HG03135 (cell line): ENCODE data around the gene DRP2.
"Not testable (repeated sequence)": the region's sequence is repeated elsewhere in the genome, so short reads cannot be mapped to it uniquely, and the experiment has no call there.

Source experiments
- ATAC-seq: cut with Tn5 transposase; IDR thresholded peaks from one replicate; pipeline ENCODE4 v1.9.1; 2021; ENCODE audit warnings: mild to moderate bottlenecking, moderate library complexity; ENCODE audit not compliant: unreplicated experiment

DRP2 gene, protein sequence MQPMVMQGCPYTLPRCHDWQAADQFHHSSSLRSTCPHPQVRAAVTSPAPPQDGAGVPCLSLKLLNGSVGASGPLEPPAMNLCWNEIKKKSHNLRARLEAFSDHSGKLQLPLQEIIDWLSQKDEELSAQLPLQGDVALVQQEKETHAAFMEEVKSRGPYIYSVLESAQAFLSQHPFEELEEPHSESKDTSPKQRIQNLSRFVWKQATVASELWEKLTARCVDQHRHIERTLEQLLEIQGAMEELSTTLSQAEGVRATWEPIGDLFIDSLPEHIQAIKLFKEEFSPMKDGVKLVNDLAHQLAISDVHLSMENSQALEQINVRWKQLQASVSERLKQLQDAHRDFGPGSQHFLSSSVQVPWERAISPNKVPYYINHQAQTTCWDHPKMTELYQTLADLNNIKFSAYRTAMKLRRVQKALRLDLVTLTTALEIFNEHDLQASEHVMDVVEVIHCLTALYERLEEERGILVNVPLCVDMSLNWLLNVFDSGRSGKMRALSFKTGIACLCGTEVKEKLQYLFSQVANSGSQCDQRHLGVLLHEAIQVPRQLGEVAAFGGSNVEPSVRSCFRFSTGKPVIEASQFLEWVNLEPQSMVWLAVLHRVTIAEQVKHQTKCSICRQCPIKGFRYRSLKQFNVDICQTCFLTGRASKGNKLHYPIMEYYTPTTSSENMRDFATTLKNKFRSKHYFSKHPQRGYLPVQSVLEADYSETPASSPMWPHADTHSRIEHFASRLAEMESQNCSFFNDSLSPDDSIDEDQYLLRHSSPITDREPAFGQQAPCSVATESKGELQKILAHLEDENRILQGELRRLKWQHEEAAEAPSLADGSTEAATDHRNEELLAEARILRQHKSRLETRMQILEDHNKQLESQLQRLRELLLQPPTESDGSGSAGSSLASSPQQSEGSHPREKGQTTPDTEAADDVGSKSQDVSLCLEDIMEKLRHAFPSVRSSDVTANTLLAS

DNA sequence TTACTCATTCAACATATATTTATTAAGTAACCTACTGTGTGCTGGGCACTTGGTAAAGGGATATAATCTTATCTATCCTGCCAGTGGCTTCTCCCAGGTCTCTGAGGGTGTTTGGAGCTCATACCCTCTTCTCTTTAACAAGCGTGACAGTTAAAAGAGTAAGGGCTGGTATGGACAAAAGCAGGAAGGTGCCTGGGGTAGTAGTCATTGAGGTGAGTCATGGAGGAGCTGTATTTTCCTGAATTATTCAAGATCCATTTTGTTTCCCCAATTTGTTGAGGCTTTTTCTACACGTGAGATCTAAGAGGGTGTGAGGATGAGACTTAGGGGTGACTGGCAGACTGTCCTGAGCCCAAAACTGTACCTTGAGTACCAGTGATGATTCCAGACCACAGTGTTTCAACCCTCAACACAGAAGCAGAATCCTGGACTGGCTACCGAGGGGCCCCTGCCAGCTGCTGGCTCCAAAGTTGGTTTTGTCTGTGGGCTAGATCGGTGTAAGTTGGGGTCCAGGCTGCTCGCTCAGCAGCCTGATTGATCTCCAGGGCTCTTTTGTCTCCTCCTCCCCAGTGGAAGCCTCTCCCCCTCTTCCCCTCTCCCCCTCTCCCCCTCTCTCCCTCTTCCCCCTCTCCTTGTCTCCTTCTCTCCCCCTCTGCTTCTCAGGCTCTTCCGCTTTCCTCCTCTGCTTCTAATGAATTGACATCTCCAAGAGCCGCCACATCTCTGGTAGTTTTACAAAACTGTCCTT is at the start of gene DRP2:
DRP2 (plus strand) TSS at position 671 of the 748 bp plus-strand sequence. CDS start 11,862 bp downstream, outside the sequence.
- ATAC-seq: no peak

DNA sequence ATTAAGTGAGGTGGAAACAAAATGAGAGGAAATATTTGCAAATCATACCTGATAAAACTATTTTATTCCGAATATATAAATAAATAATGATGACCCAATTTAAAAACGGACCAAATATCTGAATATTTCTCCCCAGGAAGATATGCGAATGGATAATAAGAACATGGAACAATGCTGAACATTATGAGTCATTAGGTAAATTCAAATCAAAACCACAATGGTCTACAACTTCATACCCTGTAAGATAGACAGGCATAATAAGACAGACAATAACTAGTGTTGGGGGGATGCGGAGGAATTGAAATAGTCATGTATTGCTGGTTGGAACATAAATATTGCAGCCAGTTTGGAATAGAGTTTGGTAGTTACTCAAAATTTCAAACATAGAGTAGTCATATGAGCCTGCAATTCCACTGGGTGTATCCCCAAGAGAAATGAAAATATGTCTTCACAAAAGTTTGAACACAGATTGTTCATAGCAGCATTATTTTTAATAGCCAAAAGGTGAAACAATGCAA is 47.6 kb upstream of the DRP2 start:
- no peak for ATAC-seq

DNA sequence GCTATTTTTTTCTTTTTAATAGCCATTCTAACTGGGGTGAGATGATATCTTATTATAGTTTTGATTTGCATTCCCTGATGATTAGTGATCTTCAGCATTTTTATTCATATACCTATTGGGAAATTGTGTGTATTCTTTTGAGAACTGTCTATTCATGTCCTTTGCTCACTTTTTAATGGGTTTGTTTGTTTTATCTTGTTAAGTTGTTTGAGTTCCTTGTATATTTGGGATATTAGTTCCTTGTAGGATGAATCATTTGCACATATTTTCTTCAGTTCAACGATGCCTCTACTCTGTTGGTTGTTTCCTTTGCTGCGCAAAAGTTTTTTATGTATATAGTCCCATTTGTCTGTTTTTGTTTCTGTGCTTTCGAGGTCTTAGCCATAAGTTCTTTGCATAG is 43.1 kb upstream of the DRP2 start:
- no peak for ATAC-seq

DNA sequence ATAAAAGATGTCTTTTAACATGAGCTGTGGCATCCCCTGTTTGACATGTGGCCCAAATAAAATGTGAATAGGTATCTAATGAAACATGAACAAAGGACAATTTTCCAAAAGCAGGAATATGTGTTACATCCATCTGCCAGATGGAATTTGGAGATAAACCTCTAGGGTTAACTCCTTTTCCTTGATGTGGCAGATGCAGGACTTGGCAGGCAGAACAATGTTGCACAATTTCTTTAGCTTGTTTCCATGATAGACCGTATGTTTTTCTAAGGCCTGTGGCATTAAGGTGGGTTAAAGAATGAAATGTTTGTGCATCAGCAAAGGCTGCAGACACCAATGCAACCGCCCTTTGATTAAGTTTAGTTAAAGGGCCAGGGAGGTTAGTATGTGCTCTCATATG is 34.7 kb upstream of the DRP2 start:
- not testable (repeated sequence) for ATAC-seq

DNA sequence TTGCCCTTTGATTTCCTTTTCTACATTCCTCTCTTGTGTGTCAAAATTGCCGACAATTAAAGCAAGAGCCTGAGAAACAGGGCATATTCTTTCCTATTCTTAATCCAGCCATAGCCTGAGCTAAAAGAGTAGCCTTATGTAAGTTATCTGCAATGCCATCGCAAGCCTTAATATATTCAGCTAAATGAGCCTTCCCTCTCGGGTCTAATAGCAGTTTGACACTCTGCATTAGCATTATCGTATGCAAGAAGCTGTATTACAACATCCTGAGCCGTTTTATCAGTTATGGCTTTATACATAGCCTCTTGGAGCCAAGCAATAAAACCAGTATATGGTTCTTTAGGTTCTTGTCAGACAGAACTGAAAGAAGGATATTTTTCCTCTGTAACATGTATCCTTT is 31.6 kb upstream of the DRP2 start:
- not testable (repeated sequence) for ATAC-seq

DNA sequence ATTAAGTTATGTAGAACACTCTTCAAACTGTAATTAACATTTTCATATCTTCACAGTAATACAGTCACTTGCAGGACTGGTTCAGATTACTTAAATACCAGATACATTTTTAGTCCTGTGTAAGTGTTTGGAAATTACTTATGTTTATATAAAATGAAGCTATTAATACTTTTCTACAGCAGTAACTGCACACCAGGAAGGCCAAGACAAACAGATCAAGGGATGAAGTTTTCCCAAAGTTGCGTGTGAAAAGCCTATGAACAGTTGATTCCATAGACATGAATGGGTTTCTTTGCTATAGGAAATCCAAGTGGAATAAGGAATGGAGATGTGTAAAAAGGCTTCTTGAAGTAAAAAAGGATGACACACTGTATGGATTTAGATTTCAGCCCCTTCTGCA is 28.9 kb upstream of the DRP2 start:
- ATAC-seq: no peak

DNA sequence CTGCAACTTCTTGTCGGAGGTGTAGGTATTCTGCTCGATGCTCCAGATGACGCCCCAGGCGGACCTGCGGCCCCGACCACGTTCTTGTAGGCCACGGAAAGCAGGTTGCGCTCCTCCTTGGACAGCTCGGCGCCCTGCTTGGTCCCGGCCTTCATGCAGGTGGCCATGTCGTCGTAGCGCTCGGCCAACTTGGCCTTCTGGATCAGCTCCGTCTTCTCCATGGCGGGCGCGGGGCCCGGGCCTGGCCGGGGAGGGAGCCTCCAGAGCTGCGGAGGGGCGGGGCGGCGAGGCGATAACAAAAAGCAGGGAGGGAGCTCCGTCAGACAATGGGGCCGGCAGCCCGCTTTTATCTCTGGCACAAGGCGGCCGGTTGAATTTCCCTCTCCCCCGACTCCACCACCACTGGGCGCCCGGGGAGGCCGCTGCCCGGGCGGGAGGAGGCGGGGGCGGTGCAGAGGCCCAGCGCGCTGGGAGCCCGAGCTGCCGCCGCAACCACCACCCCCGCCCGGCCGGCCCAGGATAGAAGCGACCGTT is 28.3 kb upstream of the DRP2 start:
- ATAC-seq: no peak

DNA sequence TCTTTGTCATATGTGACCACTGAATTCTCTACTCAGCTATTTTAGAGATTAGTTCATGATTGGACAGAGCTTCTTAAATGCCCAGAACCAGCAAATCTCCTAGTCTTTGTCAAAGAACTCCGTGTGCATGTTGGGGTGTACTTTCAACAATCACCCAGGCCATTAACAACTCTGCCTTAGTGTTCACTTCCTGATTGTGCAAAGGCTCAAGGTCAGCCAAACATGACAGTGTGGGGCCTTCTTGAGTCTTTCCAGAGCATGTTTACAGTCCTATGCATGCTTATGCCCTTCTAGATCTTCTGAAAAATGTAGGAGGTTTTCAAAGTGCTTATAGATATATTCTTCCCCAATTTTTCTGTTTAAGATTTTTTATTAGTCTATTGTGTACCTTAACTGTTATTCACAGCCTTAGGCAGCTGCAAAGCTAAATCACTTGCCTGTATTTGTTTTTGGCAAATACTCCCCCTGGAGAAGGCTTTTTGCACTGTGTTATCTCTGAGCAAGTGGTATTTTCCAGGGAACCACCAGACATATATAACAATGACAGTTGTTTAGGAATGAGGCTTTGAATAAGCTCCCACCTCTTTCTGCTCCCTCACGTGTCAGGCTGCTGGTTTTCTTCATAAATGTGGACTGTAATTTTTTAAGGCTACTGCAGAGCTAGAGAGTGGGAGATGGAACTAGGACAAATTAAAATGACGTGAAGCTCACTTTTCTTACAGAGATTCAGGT is 24.0 kb upstream of the DRP2 start:
- ATAC-seq: no peak

DNA sequence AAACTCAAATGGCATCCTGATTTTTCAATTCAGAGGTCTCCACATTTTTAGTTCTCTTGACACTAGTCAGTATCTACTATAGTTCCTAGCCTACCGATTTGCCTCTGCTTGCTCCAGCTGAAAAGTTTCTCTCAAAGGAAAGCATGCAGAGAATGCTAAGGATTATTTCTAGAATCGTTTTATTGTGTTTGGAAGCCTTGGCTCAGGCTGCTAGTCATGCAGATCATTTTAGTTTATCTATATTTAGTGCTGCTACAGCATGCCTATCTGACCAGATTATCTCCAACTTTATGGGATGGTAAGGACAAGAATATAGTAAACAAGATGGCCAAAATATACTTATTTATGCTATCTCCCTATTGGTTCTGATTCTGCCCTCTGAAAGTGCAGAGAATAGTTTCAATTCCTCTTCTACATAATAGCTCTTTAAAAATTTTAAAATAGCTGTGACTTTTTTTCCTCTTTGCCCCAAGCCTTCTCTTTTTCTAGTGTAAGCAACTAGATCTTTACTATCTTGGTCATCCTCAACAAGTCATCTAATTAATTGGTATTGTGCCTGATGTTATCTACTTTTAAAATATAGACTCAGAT is 15.7 kb upstream of the DRP2 start:
- no peak for ATAC-seq

DNA sequence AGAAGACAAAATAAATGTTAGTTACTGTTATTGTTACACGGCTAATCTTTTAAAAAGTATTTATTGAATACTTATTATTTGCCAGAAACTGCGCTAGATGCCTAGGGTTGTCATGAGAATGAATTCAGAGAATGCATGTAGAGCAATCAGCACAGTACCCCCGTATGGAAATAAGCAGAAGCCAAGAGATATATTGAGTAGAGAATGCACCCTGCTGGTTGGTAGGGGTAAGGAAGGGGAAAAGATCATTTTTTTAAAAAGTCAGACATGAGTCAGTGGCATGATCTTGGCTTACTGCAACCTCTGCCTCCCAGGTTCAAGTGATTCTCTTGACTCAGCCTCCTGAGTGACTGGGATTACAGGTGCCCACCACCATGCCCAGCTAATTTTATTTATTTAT is 13.1 kb upstream of the DRP2 start:
- ATAC-seq: peak; percentile 82

DNA sequence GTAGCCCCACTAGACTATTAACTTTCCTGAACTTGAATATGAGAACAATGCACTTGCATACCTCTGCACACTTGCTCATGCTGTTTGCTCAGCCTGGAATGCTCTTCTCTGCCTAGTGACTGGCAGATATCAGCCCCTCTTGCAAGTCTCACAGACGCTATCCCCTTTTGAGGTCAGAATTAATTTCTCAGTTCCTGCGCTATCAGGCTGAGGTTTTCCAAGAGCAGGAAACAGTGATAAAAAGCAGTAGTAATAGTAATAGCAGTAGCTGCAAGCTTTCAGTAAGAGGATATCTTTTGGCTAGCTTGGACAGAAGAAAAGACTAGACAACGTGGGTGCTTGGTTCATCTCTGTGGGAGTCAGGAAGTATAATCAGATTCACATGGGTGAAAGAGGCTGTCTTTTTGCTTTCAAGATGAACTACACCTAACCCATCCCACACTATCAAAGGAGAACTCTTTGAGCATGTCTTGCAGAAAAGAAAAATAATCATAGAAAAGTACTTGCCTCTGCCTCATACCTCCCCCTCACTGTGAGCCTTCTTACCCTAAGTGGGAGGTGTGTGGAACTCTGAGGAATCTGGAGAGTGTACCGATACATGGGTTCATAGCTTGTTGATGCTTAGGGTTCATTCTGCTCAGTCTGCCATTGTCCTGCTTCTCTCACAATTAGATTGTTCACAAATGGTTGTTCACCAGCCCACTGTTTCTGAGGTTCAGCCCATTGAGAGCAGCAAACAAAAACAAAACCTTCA is 11.3 kb upstream of the DRP2 start:
- ATAC-seq: no peak

DNA sequence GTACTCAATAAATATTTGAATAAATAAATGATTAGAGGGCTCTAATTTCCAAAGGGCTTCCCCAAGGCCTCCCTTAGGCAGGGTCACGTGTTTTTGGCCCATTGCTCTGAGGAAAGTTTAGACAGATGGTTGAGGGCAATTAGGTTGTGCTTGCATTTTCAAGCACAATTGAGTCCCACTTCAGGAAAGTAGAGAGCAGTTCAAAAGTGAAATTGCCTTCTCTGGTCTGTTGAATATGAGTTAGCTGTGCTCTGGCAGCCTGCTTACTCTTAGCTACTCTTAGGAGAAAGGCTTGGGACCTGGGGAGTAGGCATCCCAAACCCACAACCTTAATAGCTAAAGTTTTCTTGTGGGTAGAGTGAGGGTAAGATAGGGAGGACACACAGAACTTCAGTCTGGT is 9.0 kb upstream of the DRP2 start:
- ATAC-seq: no peak

DNA sequence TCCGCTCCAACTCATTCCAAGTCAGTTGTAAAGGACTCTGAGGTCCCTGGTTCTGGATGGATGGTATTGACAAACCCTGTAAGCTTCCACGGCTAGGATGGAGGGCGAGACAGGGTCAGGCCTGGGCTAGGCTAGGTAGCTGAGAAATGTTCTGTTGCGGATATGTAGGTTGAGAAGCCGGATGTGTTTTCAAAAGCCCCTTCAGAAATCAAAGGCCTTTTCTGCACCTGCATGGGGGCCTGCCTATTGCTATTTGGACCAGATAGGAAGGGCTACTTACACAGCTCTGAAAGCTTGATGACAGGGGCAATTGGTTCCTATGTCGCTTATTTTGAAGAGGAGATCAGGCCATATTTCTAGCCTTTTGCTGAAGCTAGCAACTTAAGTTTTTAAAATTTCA is 1.9 kb upstream of the DRP2 start:
- no peak for ATAC-seq

DNA sequence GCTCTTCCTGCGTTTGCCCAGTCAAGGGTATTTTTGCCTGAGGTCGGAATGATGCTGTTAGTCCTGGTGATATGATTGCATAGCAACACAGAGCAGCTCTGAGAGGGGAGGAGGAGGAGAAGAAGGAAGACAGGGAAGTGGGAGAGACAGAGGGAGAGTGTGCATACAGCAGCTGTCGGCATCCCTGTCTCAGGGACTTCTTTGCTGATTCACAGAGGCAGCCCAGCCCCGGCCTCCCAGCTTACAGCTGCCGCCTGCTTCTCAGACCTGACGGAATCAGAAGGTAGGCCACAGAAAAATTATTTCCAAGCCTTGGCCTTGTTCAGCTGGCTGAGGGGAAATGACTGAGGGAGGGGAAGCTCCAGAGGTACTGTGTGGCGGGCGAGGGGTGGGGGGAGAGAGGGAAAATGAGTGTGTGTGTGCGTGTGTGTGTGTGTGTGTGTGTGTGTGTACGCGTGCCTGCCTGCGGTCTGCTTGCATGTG is 319 bp downstream of the DRP2 start:
- ATAC-seq: no peak

DNA sequence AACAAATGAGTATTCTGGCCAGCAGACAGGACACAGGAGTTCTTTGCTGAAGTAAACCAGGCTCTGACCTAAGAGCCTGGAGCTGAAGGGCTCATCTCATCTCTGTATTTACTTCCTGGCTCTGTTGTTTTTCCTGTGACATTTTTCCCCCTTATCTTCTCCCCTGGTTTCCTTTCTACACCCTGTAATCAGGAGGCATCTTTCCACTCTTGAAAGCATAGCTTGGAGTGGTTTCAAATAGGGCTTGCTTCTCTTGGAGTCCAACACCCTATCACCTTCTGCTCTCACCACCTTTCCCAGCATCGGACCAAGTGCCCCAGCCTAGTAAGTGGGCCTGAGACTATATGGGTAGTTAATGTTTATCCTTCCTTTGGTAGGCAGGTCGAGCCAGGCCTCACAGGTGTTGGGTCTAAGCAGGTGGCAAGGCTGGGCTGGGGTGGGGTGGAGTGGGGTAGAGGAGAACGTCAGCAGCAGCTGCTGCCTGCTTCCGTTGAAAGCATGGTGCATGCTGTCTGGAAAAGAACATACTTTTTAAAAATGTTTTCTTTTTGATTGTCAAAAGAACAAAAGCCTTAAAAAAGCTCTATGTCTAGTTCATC is 1.2 kb downstream of the DRP2 start:
- ATAC-seq: no peak

DNA sequence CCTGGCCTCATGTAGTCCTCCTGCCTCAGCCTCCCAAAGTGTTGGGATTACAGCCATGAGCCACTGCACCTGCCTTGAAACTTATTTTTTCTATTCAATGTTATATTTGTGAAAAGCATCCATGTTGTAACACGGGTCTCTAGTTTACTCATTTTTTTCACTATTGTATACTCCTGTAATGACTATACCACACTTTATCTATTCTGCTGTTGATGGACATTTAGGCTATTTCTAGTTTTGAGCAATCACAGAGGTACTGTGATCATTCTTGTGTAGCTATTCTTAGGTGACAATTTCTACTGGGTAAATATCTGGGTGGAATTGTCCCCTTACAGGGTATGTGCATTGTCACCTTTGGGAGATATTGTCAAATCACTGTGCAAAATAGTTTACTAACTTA is 3.6 kb downstream of the DRP2 start:
- no peak for ATAC-seq

DNA sequence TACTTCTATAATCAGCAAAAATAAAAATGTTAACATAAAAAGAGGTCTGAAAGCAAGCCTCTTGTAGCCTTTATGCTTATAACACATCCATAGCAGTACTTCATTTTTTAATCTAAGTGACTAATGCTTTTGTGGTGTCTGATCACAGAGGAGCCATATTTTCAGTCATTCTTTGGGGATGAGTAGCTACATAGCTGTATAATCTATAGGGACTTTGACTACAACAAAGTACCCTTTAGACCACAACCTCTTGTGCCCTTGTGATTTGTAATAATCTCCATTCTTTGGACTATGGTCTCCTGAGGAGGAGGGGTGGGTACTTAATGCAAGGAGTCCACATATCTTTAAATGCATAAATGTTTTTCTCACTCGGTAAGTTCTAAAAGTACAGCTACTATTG is 9.6 kb downstream of the DRP2 start:
- ATAC-seq: no peak

DNA sequence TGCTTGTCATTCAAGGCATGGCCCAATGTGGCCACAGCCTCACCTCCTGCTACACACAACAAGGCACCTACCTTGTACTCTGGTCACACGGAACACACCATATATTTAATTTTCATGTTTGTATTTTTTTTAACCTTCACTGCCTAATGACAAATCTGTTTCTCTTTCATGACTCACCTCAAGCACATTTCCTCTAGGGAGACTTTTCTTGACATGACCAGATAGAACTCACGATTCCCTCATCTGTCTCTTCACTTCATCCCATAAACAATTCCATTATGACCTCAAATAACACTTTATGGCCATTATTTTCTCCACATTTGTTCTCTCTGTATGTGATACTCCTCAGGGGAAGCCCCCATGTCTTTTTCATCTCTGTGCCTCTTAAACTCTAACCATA is 11.1 kb downstream of the DRP2 start:
- ATAC-seq: no peak
